Astrocyte (in vitro differentiated cells and primary cell): Measurements from ENCODE around the gene ITGA8. TPM values are rescaled to one million over a fixed set of nuclear protein-coding genes. Genes with fewer than 3 reads are reported as not detected.
"Not testable (repeated sequence)": the region's sequence is repeated elsewhere in the genome, so short reads cannot be mapped to it uniquely, and the experiment has no call there.

Experiments used
- DNase-seq: peaks from one replicate; pipeline ENCODE4 v3.0.0-alpha.2; 2010; ENCODE audit warnings: low read depth
- FAIRE-seq: peaks from 2 replicates; lab custom pipeline; 2011; peaks lifted over from hg19 to GRCh38; lab: Jason Lieb, UNC
- H2AFZ ChIP-seq: 2 replicates; pipeline ENCODE4 v1.6.0; 2012; ENCODE audit warnings: low read depth, low read length, inconsistent platforms
- H3K27ac ChIP-seq: 2 replicates; pipeline ENCODE4 v1.5.1; 2011; ENCODE audit warnings: low read depth, low read length, inconsistent platforms
- H3K27me3 ChIP-seq: 2 replicates; pipeline ENCODE4 v1.6.0; 2011; ENCODE audit warnings: low read length, inconsistent platforms; ENCODE audit not compliant: insufficient read depth
- H3K36me3 ChIP-seq: 2 replicates; pipeline ENCODE4 v1.5.1; 2011; ENCODE audit warnings: low read length, inconsistent platforms; ENCODE audit not compliant: insufficient read depth
- H3K4me1 ChIP-seq: 2 replicates; pipeline ENCODE4 v1.5.1; 2011; ENCODE audit warnings: low read length, inconsistent platforms; ENCODE audit not compliant: insufficient read depth
- H3K4me2 ChIP-seq: 2 replicates; pipeline ENCODE4 v1.6.0; 2012; ENCODE audit warnings: low read length, inconsistent platforms
- H3K4me3 ChIP-seq: 2 replicates; pipeline ENCODE4 v1.5.1; 2011; ENCODE audit warnings: low read depth, mild to moderate bottlenecking, low read length, inconsistent platforms; ENCODE audit not compliant: insufficient read depth
- H3K79me2 ChIP-seq: 2 replicates; pipeline ENCODE4 v1.6.0; 2012; ENCODE audit warnings: mild to moderate bottlenecking, low read length, inconsistent platforms; ENCODE audit not compliant: insufficient read depth
- H3K9ac ChIP-seq: 2 replicates; pipeline ENCODE4 v1.6.0; 2012; ENCODE audit warnings: mild to moderate bottlenecking, low read length, inconsistent platforms
- H3K9me3 ChIP-seq: 2 replicates; pipeline ENCODE4 v1.5.1; 2012; ENCODE audit warnings: low read depth, mild to moderate bottlenecking, low read length, inconsistent platforms; ENCODE audit not compliant: insufficient read depth
- H4K20me1 ChIP-seq: 2 replicates; pipeline ENCODE4 v1.6.0; 2012; ENCODE audit warnings: low read length, inconsistent platforms; ENCODE audit not compliant: insufficient read depth
- H3K27ac Mint-ChIP-seq: one replicate; pipeline ENCODE4 v1.8.0; 2021; ENCODE audit warnings: mild to moderate bottlenecking, mixed read lengths; ENCODE audit not compliant: unreplicated experiment
- H3K27me3 Mint-ChIP-seq: one replicate; pipeline ENCODE4 v1.8.0; 2021; ENCODE audit warnings: low read depth, mixed read lengths; ENCODE audit not compliant: unreplicated experiment
- H3K36me3 Mint-ChIP-seq: one replicate; pipeline ENCODE4 v1.8.0; 2021; ENCODE audit warnings: low read depth, mixed read lengths; ENCODE audit not compliant: unreplicated experiment
- H3K4me1 Mint-ChIP-seq: one replicate; pipeline ENCODE4 v1.8.0; 2021; ENCODE audit warnings: low read depth, mixed read lengths; ENCODE audit not compliant: unreplicated experiment
- H3K4me3 Mint-ChIP-seq: one replicate; pipeline ENCODE4 v1.8.0; 2021; ENCODE audit warnings: mild to moderate bottlenecking, moderate library complexity, mixed read lengths; ENCODE audit not compliant: unreplicated experiment
- H3K9me3 Mint-ChIP-seq: one replicate; pipeline ENCODE4 v1.8.0; 2021; ENCODE audit warnings: mild to moderate bottlenecking, mixed read lengths; ENCODE audit not compliant: unreplicated experiment
- CTCF ChIP-seq: IDR thresholded peaks from 2 replicates; pipeline ENCODE4 v1.5.1; 2011; ENCODE audit warnings: low read depth, mild to moderate bottlenecking, inconsistent platforms, low read length, moderate library complexity; ENCODE audit not compliant: insufficient read depth
- EZH2 ChIP-seq: IDR thresholded peaks from 2 replicates; pipeline ENCODE4 v1.6.1; 2012; ENCODE audit warnings: mild to moderate bottlenecking, low read length, inconsistent platforms; ENCODE audit not compliant: insufficient read depth
- total RNA-seq: library from RNA; stranded (reverse); gene quantifications from 2 replicates; pipeline ENCODE4 v1.2.1, GENCODE V29; 2021

Gene ITGA8
- total RNA-seq, 1 donor from 2014 or later: not detected

GRCh38 chr10:15562578-15562977, 157.1 kb downstream of the ITGA8 start:
- Mint-ChIP-seq H3K9me3 (no peaks in the 10 kb centered on the region), H3K27me3 (peaks cover 8% of the 10 kb centered on the region), H3K4me1 (peaks cover 12% of the 10 kb centered on the region), H3K36me3 (no peaks in the 10 kb centered on the region), H3K27ac (no peak overlapping the region), H3K4me3 (no peak overlapping the region)
- DNase-seq (no peak), FAIRE-seq (no peak)
- Histone ChIP-seq H3K4me1 (no peaks in the 10 kb centered on the region), H4K20me1 (no peaks in the 10 kb centered on the region), H2AFZ (no peak overlapping the region), H3K36me3 (no peaks in the 10 kb centered on the region), H3K9ac (no peak overlapping the region), H3K4me3 (no peak overlapping the region), H3K27me3 (no peaks in the 10 kb centered on the region), H3K9me3 (no peaks in the 10 kb centered on the region), H3K79me2 (no peaks in the 10 kb centered on the region), H3K4me2 (no peak overlapping the region), H3K27ac (no peak overlapping the region)
- TF ChIP-seq EZH2 (no peak), CTCF (no peak)

GRCh38 chr10:15562116-15562515, 157.6 kb downstream of the ITGA8 start:
- no peak overlapping the region for H2AFZ ChIP-seq
- no peak overlapping the region for H3K27ac Mint-ChIP-seq
- no peaks in the 10 kb centered on the region for H3K9me3 ChIP-seq
- no peak overlapping the region for H3K9ac ChIP-seq
- H3K36me3 Mint-ChIP-seq: no peaks in the 10 kb centered on the region
- H4K20me1 ChIP-seq: no peaks in the 10 kb centered on the region
- H3K4me2 ChIP-seq: no peak overlapping the region
- peaks cover 12% of the 10 kb centered on the region for H3K4me1 Mint-ChIP-seq
- no peaks in the 10 kb centered on the region for H3K27me3 ChIP-seq
- no peaks in the 10 kb centered on the region for H3K9me3 Mint-ChIP-seq
- no peaks in the 10 kb centered on the region for H3K4me1 ChIP-seq
- peaks cover 8% of the 10 kb centered on the region for H3K27me3 Mint-ChIP-seq
- H3K27ac ChIP-seq: no peak overlapping the region
- TF ChIP-seq CTCF: no peak
- TF ChIP-seq EZH2: no peak
- no peak overlapping the region for H3K4me3 ChIP-seq
- H3K36me3 ChIP-seq: no peaks in the 10 kb centered on the region
- no peak overlapping the region for H3K4me3 Mint-ChIP-seq
- DNase-seq (no peak), FAIRE-seq (no peak)
- no peaks in the 10 kb centered on the region for H3K79me2 ChIP-seq

GRCh38 chr10:15558136-15558535, 161.6 kb downstream of the ITGA8 start:
- H3K27me3 Mint-ChIP-seq: peaks cover 5% of the 10 kb centered on the region
- no peaks in the 10 kb centered on the region for H3K27me3 ChIP-seq
- H2AFZ ChIP-seq: no peak overlapping the region
- no peak overlapping the region for H3K27ac Mint-ChIP-seq
- H3K4me1 Mint-ChIP-seq: peaks cover 12% of the 10 kb centered on the region
- peak overlapping the region; percentile 58 for H3K4me2 ChIP-seq
- no peaks in the 10 kb centered on the region for H3K36me3 ChIP-seq
- no peaks in the 10 kb centered on the region for H4K20me1 ChIP-seq
- H3K4me1 ChIP-seq: no peaks in the 10 kb centered on the region
- no peak overlapping the region for H3K9ac ChIP-seq
- no peaks in the 10 kb centered on the region for H3K9me3 ChIP-seq
- no peaks in the 10 kb centered on the region for H3K36me3 Mint-ChIP-seq
- peak; percentile 87 for FAIRE-seq
- H3K79me2 ChIP-seq: no peaks in the 10 kb centered on the region
- no peak overlapping the region for H3K27ac ChIP-seq
- H3K4me3 ChIP-seq: no peak overlapping the region
- peak; percentile 21 for DNase-seq
- TF ChIP-seq CTCF (no peak), EZH2 (no peak)
- no peak overlapping the region for H3K4me3 Mint-ChIP-seq
- no peaks in the 10 kb centered on the region for H3K9me3 Mint-ChIP-seq

- H3K27ac ChIP-seq, H3K9ac ChIP-seq, H3K4me1 ChIP-seq, DNase-seq, H3K9me3 ChIP-seq, H3K36me3 Mint-ChIP-seq, H4K20me1 ChIP-seq, H3K4me3 Mint-ChIP-seq, H3K4me3 ChIP-seq, H3K27me3 Mint-ChIP-seq, H2AFZ ChIP-seq, H3K27me3 ChIP-seq, H3K36me3 ChIP-seq, H3K9me3 Mint-ChIP-seq, H3K4me2 ChIP-seq, H3K79me2 ChIP-seq, FAIRE-seq, H3K27ac Mint-ChIP-seq: not testable (repeated sequence)
- H3K4me1 Mint-ChIP-seq: peaks cover 12% of the 10 kb centered on the region
Observed at GRCh38 chr10:15557168-15557567, 162.6 kb downstream of the ITGA8 start.
